SU-DHL-6 (cell line): ENCODE results near the gene KCNA10.

Experiments
- CTCF ChIP-seq: fragments of 200-600 bp; sonication (generic); IDR thresholded peaks from one replicate; pipeline ENCODE4 v1.5.1; 2017; ENCODE audit warnings: antibody characterized with exemption, mild to moderate bottlenecking, low read length, moderate library complexity; ENCODE audit not compliant: insufficient read depth, poor library complexity, severe bottlenecking
- EZH2phosphoT487 ChIP-seq: fragments of 200-600 bp; sonication (generic), shearing (Covaris generic); conservative IDR thresholded peaks from 2 replicates; pipeline ENCODE4 v1.6.1; 2018; ENCODE audit warnings: mild to moderate bottlenecking, antibody characterized with exemption, low read length, moderate library complexity, mixed read lengths

- TF ChIP-seq CTCF (no peak), EZH2phosphoT487 (no peak)
Measured at GRCh38 chr1:110490791-110491451, 28.1 kb downstream of the KCNA10 start.
